Panc1 (cell line): ENCODE data around the gene IGSF21. TPM values are rescaled to one million over a fixed set of nuclear protein-coding genes. Genes with fewer than 3 reads are reported as not detected.

Experiments used
- ATAC-seq: fragments of 200-7000 bp; cut with Tn5 transposase; 2 replicates; pipeline ENCODE4 v1.9.1; 2020; ENCODE audit warnings: mild to moderate bottlenecking, moderate library complexity
- BruUV-seq: library from RNA; stranded (reverse); fragments of 400-500 nt; replicated peaks from 2 replicates; lab custom pipeline; 2021; lab: Mats Ljungman, UMichigan
- CTCF ChIA-PET: fragments of 300-600 bp; sonication (Branson Sonifier 250); formaldehyde crosslinking; loops from one replicate; lab custom pipeline; 2022; ENCODE audit warnings: antibody characterized with exemption; lab: Charles Lee
- POLR2A ChIA-PET: fragments of 300-600 bp; sonication (Branson Sonifier 250); formaldehyde crosslinking; loops from one replicate; lab custom pipeline; 2022; ENCODE audit warnings: antibody characterized with exemption; lab: Charles Lee
- DNase-seq: peaks from one replicate; pipeline ENCODE4 v3.0.0-alpha.2; 2010; ENCODE audit warnings: low read depth, low spot score
- H3K27ac ChIP-seq: 2 replicates; pipeline ENCODE4 v1.5.1; 2011; ENCODE audit warnings: mild to moderate bottlenecking, low read length, inconsistent platforms
- H3K27me3 ChIP-seq: fragments of 200-500 bp; sonication (Bioruptor generic); 2 replicates; pipeline ENCODE4 v1.6.0; 2014; ENCODE audit warnings: low read length, inconsistent platforms; ENCODE audit not compliant: control insufficient read depth, insufficient read depth
- H3K36me3 ChIP-seq: fragments of 200-500 bp; sonication (Bioruptor generic); 2 replicates; pipeline ENCODE4 v1.5.1; 2014; ENCODE audit warnings: inconsistent platforms, mild to moderate bottlenecking, low read length, moderate library complexity; ENCODE audit not compliant: control insufficient read depth, insufficient read depth
- H3K4me1 ChIP-seq: 2 replicates; pipeline ENCODE4 v1.5.1; 2011; ENCODE audit warnings: inconsistent platforms, mild to moderate bottlenecking, low read length, moderate library complexity; ENCODE audit not compliant: control insufficient read depth, insufficient read depth
- H3K4me3 ChIP-seq, 2 experiments: 2 replicates each; pipeline ENCODE4 v1.5.1; 2011 to 2012; ENCODE audit warnings: low read depth in 2 of 2, low read length in 2 of 2, mild to moderate bottlenecking in 2 of 2, inconsistent platforms in 1 of 2, moderate library complexity in 1 of 2
- H3K9me3 ChIP-seq: fragments of 200-500 bp; sonication (Bioruptor generic); 2 replicates; pipeline ENCODE4 v1.5.1; 2014; ENCODE audit warnings: low read depth, mild to moderate bottlenecking, inconsistent platforms, low read length, moderate library complexity; ENCODE audit not compliant: control insufficient read depth, insufficient read depth
- CTCF ChIP-seq: fragments of 450-650 bp; IDR thresholded peaks from 2 replicates; pipeline ENCODE4 v1.5.1; 2017; ENCODE audit warnings: mild to moderate bottlenecking
- POLR2AphosphoS5 ChIP-seq: IDR thresholded peaks from 2 replicates; pipeline ENCODE4 v1.6.1; 2012; ENCODE audit warnings: mild to moderate bottlenecking, low read depth, low read length, moderate library complexity
- REST ChIP-seq, 2 experiments: IDR thresholded peaks; 2 replicates each; pipeline ENCODE4 v1.6.1; 2011 to 2012; ENCODE audit warnings: low read depth in 2 of 2, control low read depth in 1 of 2, low read length in 1 of 2, mild to moderate bottlenecking in 1 of 2, moderate library complexity in 1 of 2; ENCODE audit not compliant: insufficient read depth in 1 of 2
- SIN3A ChIP-seq: IDR thresholded peaks from 2 replicates; pipeline ENCODE4 v1.6.1; 2012; ENCODE audit warnings: low read depth, mild to moderate bottlenecking, low read length, moderate library complexity, borderline replicate concordance; ENCODE audit not compliant: insufficient read depth
- TCF7L2 ChIP-seq: IDR thresholded peaks from 2 replicates; pipeline ENCODE4 v1.6.1; 2011; ENCODE audit warnings: mild to moderate bottlenecking, low read depth, low read length, inconsistent platforms
- in situ Hi-C: cut with HindIII; loops from 2 replicates; pipeline ENCODE4 v1.10.0; 2016; ENCODE audit warnings: low sequenced_read_pairs, low pct_unique_long_range_greater_than_20kb
- intact Hi-C: fragments of 100-400 bp; cut with micrococcal nuclease; formaldehyde crosslinking; loops from one replicate; pipeline ENCODE4 v1.10.0; 2022; ENCODE audit not compliant: unreplicated experiment
- total RNA-seq: library from RNA; stranded (reverse); gene quantifications from one replicate; pipeline ENCODE4 v1.2.1, GENCODE V29; 2021; ENCODE audit not compliant: unreplicated experiment

Gene IGSF21
- total RNA-seq, 1 experiment from 2014 or later: not detected

- Histone ChIP-seq H3K27ac (no peak overlapping the region), H3K27me3 (peaks cover 6% of the 10 kb centered on the region; the same call in 1 of the 2 replicates), H3K4me1 (no peaks in the 10 kb centered on the region), H3K36me3 (no peaks in the 10 kb centered on the region), H3K4me3 (no peak overlapping the region), H3K9me3 (peaks cover 4% of the 10 kb centered on the region; the same call in 1 of the 2 replicates)
- in situ Hi-C loops (no loop called here), intact Hi-C loops (no loop called here)
- DNase-seq (no peak), ATAC-seq (no peak)
- TF ChIP-seq TCF7L2: no peak
- no peak for TF ChIP-seq POLR2AphosphoS5
- TF ChIP-seq REST (IDR thresholded peaks at IDR 0.05; ENCODE audit: insufficient read depth in 1 of 2, low read depth in 2 of 2, low read length in 1 of 2): no peak
- TF ChIP-seq CTCF: no peak
- no peak for TF ChIP-seq SIN3A
- ChIA-PET CTCF (interaction anchor here (0.6 kb wide), 1 partner anchor 47 kb away, joined by 3 read pairs; no protein-coding TSS in a partner anchor), POLR2A (no interaction called here)
- no TSS peak for BruUV-seq
Observed at GRCh38 chr1:18422076-18422777, 314.6 kb downstream of the IGSF21 start.

GRCh38 chr1:18422954-18423353, 315.4 kb downstream of the IGSF21 start:
- intact Hi-C loops: no loop called here
- ChIA-PET CTCF (no interaction called here), POLR2A (no interaction called here)
- H3K9me3 ChIP-seq: peaks cover 4% of the 10 kb centered on the region; the same call in 1 of the 2 replicates
- in situ Hi-C loops: no loop called here
- H3K4me3 ChIP-seq: no peak overlapping the region
- BruUV-seq: no TSS peak
- H3K27ac ChIP-seq: no peak overlapping the region
- TF ChIP-seq POLR2AphosphoS5 (no peak), SIN3A (no peak), REST (IDR thresholded peaks at IDR 0.05; ENCODE audit: insufficient read depth in 1 of 2, low read depth in 2 of 2, low read length in 1 of 2) (no peak), TCF7L2 (no peak), CTCF (no peak)
- H3K36me3 ChIP-seq: no peaks in the 10 kb centered on the region
- ATAC-seq: no peak
- no peaks in the 10 kb centered on the region for H3K4me1 ChIP-seq
- DNase-seq: no peak
- peaks cover 6% of the 10 kb centered on the region for H3K27me3 ChIP-seq
